ENCODE data around the gene ALG14.

ALG14 gene

GRCh38 chr1:95085376-95085775 lies 12.6 kb upstream of the ALG14 start:
- TF ChIP-seq ZFX (IDR thresholded peaks at IDR 0.05) (no peak), CTCF (conservative IDR thresholded peaks at IDR 0.05) (no peak)
- H3K27ac ChIP-seq: no peak overlapping the region

GRCh38 chr1:95084317-95085176 lies 11.8 kb upstream of the ALG14 start:
- no peak overlapping the region; the same call in 1 of the 2 replicates for H3K27ac ChIP-seq
- TF ChIP-seq CTCF (conservative IDR thresholded peaks at IDR 0.05): peak; percentile 81
- TF ChIP-seq ZFX (IDR thresholded peaks at IDR 0.05): no peak

GRCh38 chr1:95080879-95081278 lies 8.1 kb upstream of the ALG14 start:
- TF ChIP-seq ZFX (IDR thresholded peaks at IDR 0.05) (no peak), CTCF (conservative IDR thresholded peaks at IDR 0.05) (no peak)
- H3K27ac ChIP-seq: no peak overlapping the region

- TF ChIP-seq ZFX (IDR thresholded peaks at IDR 0.05) (no peak), CTCF (conservative IDR thresholded peaks at IDR 0.05) (no peak)
- no peak overlapping the region for H3K27ac ChIP-seq
Observed at GRCh38 chr1:95080446-95080845, 7.7 kb upstream of the ALG14 start.

GRCh38 chr1:95076034-95076433 lies 3.3 kb upstream of the ALG14 start:
- no peak for TF ChIP-seq CTCF (conservative IDR thresholded peaks at IDR 0.05)
- no peak for TF ChIP-seq ZFX (IDR thresholded peaks at IDR 0.05)
- no peak overlapping the region for H3K27ac ChIP-seq

GRCh38 chr1:95073446-95073845 lies 695 bp upstream of the ALG14 start:
- no peak for TF ChIP-seq ZFX (IDR thresholded peaks at IDR 0.05)
- TF ChIP-seq CTCF (conservative IDR thresholded peaks at IDR 0.05): no peak
- peak overlapping the region; percentile 85 for H3K27ac ChIP-seq

- TF ChIP-seq ZFX (IDR thresholded peaks at IDR 0.05) (no peak; the same call in 1 of the 2 replicates), CTCF (conservative IDR thresholded peaks at IDR 0.05) (no peak)
- H3K27ac ChIP-seq: peak overlapping the region; percentile 85
Observed at GRCh38 chr1:95072117-95072516, 634 bp downstream of the ALG14 start.
